ENCODE data around the gene MTA3. TPM values are rescaled to one million over a fixed set of nuclear protein-coding genes. Genes with fewer than 3 reads are reported as not detected.
A peak's percentile ranks its signal among the peaks of the same experiment; 100 is the strongest.

Gene MTA3
- total RNA-seq, 1 experiment from 2014 or later: 23.8 TPM

DNA sequence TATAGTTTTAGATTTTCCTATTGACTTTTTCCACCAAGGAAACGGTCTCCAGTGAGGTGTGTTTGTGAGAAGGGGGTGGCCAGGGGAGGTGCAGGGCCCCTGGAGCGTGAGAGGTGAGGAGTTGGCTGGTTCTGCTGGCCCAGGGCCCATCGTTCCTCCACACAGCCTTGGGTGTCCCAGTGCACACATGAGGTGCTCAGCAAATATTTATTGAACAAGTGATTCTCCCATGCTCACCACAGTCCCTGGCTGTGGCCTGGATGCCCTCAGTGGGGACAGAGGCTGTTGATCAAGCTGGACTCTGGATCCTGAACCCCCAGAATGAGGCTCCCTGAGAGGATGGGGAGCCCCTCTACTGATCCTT lies 219.0 kb downstream of the MTA3 start:
- no peak for DNase-seq (ENCODE audit: low spot score)

DNA sequence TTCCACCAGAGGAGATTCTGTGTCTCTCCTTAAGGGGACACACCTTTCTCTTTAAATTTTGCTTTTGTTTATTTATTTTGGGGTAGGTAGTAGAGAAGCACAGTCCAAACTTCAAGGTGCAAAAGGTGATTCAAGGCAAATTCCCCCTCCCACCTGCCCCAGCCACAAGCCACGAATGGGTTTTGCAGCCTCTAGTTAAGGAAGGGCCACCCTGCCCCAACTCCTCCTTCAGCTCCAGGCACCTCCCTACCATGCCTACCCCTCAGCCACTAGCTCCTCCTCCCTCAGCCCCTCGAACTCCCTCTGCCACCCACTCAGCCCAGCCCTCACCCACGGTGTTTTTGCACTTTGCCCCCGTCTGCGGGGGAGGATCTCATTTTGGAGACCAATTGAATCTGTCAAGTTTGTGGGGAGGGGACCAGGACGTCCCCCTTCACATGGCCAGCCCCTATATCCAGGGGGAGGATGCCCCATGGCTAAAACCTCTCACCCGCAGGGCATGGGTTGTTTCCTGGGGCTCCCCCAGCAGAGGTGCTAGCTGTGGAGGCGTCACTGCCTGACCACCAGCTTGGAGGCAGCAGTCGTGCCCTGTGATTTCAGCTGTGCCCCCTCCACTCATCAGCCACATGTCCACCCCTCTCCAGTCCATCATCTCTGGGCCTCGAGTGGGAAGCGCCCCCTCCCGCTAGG lies 219.5 kb downstream of the MTA3 start:
- no peak for DNase-seq (ENCODE audit: low spot score)

DNA sequence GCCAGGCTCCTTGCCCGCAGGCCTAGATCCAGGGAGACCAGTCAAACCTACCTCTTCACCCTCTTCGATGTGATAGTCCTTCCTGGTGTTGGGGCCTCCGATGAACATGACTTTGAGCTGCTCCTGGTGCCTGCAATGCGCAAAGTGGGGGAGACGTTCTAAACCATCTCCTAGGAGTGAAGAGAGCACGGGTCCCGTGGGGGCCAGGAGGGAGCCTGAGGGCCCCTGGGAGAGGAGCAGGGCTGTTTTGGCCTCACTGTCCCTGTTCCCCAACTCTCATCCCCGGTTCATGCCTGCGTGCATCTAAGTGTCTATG lies 220.0 kb downstream of the MTA3 start:
- no peak for DNase-seq (ENCODE audit: low spot score)

DNA sequence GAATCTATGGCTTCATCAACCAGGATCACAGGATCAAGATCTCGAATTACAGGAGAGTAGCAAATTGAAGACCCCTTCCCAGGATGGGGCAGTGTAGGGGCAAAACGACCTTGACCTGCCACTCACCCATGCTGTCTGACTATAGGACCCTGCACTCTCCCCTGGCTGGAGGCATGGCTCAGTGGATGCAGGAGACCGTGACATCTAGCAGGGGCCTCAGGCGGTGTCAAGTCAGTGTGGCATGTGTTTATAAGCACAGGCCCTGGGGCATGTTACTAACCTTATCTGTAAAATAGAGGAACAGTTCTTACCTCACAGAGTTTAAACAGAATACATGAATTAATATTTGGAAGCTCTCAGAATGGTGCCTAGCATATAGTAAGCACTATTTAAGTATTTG lies 220.4 kb downstream of the MTA3 start:
- no peak for DNase-seq (ENCODE audit: low spot score)

DNA sequence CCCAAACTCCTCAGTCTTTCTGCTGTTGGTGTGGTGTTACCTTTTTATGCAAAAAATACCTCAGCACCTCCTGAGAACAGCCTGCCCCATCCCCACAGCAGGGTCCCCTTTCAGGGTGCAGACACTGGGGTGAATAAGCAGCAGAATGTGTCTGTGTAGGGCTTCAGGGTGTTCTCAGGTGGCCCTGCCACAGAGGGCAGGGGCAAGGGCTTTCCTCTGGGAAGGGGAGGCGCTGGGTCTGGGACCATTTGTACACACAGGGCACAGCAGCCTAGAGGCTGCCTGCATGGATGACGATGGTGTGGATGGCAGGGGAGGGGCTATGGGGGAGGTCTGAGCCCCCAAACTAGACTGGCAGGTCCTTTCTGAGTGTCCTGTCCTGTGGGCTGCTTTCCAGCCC lies 221.3 kb downstream of the MTA3 start:
- DNase-seq (ENCODE audit: low spot score): no peak

DNA sequence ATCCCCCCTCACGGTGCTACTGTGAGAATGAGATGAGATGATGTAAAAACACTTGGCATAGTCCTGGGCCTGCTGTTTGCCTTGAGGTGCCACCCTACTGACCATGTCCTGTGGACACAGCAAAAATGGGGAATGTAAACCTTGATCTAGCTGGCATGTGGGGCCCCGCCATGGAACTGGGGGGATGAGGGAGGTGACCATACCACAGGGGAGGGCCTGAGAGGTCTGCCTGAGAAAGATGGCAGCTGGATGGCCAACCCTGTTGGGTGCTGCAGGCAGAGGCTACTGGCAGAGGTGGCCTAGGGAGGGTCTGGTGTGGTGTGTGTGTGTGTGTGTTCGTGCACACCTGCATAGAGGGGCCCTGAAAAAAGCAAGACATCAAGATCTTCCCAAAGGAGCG lies 223.2 kb downstream of the MTA3 start:
- DNase-seq (ENCODE audit: low spot score): no peak

DNA sequence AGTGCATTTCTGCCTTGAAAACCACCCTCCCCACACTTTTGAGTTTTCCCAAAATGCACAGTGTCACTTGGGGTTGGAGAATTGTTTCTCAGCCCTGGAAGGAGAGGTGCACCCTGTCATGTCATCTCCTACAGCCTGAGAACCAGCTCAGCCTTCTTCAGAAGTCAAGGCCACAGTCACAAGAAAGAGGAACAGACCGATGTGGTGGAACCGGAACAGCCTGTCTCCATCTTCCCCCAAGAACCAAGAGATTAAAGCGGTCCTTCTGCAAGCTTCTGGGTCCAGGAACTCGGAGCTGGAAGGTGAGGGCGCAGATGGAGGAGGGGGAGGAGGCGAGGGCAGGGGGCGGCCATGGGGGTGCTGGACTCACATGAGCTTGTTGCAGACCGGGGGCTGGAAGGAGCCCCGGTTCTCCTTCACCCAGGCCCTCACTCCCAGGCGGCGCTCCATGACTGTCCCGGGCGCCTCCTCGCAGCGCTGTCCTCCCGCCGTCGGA lies 223.7 kb downstream of the MTA3 start:
- DNase-seq (ENCODE audit: low spot score): no peak

DNA sequence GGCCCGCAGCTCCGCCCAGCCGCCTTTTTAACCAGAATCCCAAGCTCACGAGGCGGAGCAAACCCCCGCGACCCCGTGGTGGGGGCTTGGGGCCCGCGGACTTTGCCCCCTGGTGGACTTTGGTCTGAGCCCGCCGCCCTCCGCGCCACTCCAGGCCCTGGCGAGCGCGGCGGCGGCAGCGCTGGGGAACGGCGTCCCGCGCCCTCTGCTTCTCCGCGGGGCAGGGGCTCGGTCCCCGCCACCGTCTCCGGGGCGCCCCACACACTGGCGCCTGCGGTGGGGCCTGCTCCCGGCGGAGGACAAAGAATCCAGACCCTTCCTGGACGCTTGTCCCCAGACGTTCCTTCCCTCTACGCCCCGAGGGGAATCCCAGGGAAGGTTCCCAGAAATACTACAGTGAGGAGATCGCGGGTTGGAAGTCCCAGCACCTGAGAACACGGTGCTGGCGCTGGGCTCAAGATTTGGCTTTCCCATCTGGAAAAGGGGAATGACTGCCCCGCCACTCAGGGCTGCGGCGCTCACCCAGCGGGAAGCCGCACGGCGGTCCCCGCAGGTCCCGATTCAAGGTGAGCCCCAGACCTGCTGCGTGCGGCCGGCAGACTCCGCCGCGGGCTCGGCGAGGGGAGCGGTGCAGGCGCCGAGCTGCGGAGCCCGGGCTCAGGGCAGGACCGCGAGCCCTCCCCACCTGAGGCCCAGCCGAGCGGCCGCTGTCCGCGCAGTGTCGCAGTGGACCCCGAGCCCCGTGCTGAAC lies 224.3 kb downstream of the MTA3 start, which contains the start of gene HAAO:
TSS of gene HAAO (minus strand) at position 1 of the 751 bp plus-strand sequence. CDS start 47 bp downstream, outside the sequence.
- no peak for DNase-seq (ENCODE audit: low spot score)

DNA sequence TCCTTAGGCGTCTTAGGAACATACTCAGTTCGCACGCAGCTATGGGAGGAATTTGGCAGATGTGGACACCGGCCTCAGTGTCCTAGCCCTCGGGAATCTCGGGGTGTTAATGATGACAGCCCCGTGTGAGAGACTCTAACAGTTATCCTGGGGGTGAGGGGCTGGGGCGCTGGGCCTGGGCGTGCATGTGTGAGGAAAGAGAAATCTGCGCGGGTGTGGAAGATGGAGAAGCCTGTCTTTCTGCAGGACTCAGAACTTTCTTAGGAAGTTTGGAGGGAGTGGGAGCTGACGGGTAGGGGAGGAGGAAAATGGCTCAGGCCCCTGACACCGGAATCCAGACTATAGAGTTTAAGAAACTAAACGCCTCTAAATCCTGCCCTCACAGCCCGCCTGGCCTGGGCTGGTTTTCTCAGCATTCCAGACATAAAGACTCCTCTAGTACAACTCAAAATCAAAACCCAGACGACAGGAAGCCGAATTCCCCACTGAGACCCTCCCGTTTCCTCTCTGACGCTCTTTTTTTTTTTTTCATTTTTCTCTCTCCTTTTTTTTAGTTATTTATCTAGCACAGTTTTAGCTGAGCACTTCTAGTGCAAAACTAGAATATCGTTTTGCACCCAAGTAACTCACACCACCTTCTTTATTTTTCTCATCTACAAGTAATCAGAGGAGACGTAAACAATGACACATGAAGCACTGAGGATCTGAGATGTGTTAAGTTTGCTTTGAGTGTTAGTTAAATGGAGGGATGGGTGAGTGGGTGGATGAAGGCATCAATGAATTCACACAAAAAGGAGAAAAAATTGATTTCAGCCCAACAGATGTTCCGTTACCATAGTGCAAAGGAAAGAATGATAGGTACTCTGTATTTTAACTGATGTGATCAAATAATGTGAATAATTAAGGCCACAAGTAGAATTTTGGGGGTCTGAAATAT lies 225.2 kb downstream of the MTA3 start:
- DNase-seq (ENCODE audit: low spot score): no peak

DNA sequence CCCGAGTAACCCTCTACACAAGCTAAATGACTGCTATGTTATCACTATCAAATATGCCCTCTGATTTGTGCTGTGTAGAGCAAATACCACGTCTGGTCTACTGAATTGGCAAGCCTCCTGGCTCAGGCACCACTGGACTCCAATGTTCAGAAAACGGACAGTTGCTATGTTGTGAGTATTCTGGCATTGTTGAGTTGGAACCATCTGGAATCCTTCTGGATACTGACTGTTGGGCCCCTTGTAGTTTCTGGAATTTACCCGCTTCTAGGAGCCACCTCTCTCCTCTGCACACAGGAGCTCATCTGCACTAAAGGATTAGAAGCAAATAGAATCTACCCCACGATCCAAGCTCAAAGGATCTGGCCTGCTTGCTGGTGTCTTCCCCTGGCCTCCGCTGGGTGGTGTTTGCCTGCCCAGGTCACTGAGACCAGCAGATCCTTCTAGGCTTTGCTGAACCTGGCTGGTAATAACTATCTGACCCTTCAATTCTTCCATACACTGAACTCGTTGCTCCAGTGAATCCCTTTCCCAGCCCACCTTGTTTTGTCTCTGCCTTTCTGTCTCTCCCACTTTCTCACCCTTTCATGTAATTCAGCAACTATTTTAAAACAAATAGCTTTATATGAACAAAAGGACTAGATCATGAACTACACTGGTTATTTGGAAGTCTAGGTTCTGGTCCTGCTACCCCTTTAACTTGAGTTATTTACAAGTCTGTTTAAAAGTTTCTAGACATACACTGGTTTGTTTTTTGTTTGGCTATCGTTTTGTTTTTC lies 226.0 kb downstream of the MTA3 start:
- DNase-seq (ENCODE audit: low spot score): no peak

DNA sequence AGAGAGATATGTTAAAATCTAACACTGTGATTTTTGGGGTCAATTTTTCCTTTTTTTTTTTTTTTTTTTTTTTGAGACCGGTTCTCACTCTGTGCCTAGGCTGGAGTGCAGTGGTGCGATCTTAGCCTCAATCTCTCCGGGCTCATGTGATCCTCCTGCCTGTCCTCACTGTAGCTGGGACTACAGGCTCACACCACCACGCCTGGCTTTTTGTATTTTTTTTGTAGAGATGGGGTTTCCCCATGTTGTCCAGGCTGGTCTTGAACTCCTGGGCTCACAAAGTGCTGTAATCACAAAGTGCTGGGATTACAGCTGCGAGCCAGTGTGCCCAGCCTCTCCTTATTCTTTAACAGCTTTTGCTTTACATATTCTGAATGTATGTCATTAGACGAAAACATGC lies 226.8 kb downstream of the MTA3 start:
- DNase-seq (ENCODE audit: low spot score): no peak

DNA sequence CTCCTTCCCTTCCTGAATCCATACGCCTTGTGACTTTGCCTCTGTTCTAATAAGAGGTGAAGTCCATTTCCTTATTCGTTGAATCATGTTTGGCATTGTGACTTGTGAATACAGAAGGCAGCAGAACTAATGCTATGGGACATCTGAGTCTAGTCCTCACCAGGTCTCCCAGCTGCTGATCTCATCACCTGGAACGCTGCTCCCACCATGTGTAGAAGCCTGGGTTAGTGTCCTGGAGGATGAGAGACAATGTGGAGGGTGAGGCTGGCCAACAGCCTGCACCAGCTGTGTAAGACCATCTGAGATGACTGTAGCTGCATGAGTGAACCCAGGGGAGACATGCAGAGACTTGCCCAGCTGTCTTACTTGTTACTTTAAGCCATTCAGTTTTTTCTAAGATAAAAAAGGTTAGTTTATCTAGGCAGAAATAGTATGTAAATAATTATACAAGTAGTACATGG lies 227.4 kb downstream of the MTA3 start:
- DNase-seq (ENCODE audit: low spot score): no peak

DNA sequence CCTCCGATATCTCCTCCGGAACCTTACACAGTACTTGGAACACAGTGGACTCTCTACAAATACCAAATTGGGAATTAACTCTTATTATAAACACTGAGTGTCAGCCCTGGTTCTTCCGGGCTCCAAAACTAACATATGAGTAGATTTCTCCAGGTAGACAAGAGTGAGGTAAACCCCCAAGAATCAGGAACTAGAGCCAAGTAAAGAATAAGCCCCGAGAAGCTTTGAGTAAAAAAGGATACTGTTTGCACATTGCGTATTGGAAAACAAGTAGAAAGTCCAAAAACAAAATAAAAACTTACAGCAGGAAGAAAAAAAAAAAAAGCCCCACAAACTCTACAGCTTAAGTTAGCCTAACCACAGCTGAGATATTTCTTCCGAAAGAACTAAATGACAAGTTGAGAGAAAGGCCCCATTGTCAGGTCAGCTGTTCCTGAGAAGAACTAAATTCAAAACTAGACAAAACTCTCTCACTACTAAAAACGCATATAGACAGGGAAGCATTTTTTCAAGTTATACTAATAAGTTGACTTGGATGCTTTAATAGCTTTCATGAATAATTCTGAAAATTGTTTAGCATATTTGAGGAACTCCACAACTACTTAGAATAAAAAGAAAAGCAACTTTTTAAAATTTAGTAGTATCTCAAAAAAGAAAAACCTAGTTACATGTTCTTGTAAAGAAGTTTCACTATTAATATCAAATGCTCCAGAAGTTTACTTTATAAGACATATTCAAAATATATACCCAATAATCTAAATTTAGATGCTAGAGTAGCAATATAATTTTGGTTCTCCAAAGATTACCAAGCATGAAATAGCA lies 228.2 kb downstream of the MTA3 start:
- no peak for DNase-seq (ENCODE audit: low spot score)

DNA sequence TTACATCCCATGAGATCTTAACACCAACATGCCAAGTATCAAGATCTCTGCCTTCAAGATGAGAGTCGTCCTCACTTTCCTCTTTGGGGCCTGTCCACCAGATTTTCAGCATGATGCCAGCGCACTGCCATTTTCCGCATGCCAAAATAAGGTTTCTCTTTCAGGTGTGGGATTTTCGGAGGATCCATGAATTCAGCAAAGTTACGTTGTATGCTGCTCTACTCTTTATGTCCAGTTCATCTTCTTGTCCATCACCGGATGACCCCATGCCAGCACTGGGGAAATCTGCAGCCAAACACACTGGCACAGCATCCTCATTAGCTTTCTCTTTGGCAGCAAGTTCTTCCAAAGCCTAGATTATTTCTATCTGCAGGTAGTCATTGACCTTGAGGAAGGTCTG lies 228.8 kb downstream of the MTA3 start:
- no peak for DNase-seq (ENCODE audit: low spot score)

DNA sequence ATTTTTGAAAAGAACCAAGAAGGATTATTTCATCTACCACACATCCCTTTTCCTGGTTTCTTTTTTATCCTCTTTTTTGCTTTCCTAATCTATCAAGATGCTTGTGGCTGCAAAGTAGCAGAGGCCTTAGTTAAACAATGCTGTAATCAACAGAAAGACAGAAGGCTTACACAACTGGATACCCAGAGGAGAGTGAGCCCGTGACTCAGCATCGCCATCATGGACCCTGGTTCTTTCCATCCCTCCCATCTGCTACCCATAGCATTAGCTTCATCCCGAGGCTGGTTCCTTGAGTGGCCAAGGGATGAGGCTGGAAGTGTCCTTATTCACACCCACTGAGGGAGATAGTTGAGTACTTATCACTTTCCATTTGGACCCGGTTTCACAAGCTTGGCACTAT lies 231.4 kb downstream of the MTA3 start:
- DNase-seq (ENCODE audit: low spot score): no peak

DNA sequence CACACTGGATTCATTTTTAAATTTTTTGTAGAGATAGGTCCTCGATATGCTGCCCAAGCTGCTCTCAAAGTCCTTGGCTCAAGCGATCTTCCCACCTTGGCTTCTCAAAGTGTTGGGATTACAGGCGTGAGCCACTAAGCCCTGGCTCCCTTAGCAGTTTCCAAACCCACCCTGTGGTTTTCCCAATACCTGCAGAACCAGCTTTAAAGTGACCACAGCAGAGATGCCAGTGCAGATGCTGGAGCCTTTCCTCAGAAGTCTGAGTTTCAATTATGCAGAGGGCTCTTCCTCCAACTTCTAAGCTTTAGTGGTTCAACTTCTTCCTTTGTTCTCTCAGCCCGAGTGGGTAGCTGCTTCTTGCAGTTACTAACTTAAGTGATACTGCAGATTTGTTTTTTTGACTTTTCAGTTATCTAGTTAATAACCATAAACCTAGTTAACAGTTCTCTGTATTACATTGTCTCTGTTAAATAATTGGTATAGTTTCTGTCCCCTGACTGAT lies 232.1 kb downstream of the MTA3 start:
- no peak for DNase-seq (ENCODE audit: low spot score)

DNA sequence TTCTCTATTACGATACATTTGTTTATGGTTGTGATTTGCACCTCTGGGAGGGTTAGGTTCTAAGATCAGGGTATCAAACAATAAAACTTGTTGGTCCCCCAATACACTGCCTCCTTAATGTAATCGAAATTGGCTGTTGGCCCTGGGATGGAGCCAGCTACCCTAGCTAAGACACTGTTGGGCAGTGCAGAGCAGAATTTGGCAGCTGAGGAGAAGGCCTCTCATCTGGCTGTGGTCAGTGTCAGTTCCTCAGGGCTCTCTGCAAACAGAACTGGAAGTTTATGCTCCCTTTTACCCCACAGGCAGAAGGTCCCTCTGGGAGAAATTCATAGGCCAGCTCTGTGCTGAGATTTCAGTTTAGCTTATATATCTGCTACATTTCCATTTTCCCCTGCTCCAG lies 232.5 kb downstream of the MTA3 start:
- DNase-seq (ENCODE audit: low spot score): no peak

DNA sequence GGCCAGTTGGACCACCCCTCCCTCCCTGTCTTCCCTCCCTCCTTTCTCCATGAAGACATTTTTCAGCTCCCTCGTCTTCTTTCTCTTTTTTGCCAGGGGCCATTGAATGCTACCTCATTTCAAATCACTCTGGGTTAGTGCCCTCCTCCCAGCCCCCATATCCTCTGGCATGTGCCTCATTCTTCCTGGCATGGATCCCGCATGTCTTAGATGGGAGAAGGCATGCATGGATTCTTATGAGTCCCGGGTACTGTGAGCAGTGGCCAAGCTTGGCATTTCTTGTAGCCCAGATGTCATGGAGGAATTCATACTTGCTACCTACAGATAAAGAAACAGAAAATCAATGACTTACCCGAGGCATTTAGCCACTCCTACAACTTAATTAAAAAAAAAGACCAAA lies 232.9 kb downstream of the MTA3 start:
- no peak for DNase-seq (ENCODE audit: low spot score)

DNA sequence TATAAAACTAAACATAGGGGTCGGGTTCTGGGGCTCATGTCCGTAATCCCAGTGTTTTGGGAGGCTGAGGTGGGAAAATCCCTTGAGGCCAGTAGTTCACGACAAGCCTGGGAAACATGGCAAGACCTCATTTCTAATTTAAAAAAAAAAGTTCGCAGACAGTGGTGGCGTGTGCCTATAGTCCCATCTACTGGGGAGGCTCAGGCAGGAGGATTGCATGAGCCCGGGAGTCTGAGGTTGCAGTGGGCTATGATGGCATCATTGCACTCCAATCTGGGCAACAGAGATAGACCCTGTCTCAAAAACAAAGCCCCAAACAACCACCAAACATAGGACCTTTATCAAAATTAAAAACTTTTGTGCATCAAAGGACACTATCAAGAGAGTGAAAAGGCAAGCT lies 233.7 kb downstream of the MTA3 start:
- DNase-seq (ENCODE audit: low spot score): no peak

DNA sequence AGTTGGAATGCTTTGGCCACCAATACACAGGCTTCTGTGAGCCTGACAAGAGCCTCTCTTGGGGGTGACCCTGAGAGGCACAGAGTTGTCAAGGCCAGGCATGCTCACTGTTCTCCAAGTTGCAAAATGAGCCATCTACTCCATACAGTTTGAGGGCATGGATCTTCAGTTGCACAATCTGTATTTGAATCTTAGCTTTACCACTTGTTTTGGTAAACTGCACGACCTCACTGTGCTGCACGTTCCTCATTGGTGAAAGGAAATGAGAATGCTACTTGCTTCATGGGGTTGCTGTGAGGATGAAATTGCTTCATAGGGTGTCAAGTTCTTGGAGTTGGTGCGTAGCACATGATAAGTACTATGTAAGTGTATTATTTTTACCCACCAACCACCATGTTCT lies 235.9 kb downstream of the MTA3 start:
- peak; percentile 41 for DNase-seq (ENCODE audit: low spot score)

Measured in H4 (cell line).